ENCODE measurements around the gene ADAMTSL1.
"Not testable (repeated sequence)": the region's sequence is repeated elsewhere in the genome, so short reads cannot be mapped to it uniquely, and the experiment has no call there.

The ADAMTSL1 gene

DNA sequence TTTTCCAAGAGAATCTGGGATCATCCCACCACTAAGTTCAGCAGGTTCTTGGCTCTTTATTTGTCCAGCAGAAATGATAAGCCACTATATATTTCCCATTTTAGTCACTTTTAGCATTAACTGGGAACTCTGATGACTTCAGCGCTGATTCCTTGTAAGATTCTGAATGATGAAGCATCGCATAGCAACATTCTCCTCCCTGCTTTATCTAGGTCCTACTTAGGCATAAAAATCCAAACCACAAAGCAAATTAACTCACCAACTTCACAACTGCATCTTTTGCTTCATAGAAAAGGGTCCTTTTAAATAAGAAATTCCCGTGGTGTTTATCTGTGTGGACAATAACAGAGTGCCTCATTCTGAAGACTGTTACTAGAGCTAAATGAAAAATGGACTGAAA lies 355.1 kb downstream of the ADAMTSL1 start:
- no peak for DNase-seq

DNA sequence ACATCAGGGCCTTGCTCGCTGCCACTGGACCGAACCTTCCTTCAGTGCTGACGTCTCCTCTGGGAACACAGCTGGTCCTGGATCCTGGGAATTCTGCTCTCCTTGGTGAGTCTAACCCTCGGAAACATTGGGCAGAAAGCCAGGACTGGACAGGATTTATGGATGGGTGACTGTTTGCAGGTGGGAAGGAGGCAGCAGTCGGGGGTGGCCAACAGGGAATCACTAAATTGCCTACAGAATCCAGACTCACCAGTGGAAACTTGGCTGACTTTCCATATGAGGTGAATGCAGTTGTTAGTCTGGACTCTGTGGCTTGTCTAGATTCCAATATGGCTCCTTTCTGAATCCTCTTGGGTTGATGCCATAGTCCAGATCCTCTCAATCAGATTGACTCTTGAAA lies 355.9 kb downstream of the ADAMTSL1 start:
- no peak for DNase-seq

DNA sequence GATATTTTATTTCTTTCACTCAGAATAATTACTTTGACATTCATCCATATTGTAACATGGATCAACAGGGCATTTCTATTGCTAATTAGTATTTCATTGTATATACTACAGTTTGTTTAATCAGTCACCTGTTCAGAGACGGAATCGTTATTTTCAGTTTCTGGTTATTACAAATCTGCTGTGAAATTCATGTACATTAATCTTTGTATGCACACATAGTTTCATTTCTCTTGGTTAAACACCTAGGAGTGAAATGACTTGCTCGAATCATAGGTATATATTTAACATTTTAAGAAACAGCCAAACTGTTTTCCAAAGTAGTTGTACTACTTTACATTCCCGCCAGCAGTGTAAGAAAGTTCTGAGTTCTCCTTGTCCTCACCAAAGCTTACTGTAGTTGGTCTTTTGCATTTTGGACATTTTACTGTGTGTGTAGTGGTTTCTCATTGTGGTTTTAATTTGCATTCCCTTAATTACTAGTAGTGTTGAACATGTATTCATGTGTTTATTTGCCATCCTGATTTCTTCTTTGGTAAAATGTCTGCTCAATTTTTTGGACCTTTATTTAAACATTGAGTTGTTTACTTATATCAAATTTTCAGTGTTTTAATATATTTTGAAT lies 360.9 kb downstream of the ADAMTSL1 start:
- no peak for DNase-seq

DNA sequence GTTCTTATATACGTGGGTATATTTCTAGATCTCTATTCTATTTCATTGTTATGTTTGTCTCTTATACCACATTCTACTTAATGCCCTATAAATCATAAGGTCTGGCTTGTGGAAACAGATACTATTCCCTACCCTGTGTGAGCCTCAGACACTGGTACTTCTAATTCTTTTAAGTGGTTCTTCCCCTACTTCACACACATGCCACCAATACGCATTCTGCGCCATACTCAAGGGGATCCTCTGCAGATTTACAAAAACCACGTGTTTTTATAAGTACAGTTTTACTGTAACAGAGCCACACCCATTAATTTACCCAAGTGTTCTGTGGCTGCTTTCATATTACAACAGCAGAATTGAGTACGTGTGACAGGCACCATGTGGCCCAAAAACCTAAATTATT lies 363.4 kb downstream of the ADAMTSL1 start:
- no peak for DNase-seq

DNA sequence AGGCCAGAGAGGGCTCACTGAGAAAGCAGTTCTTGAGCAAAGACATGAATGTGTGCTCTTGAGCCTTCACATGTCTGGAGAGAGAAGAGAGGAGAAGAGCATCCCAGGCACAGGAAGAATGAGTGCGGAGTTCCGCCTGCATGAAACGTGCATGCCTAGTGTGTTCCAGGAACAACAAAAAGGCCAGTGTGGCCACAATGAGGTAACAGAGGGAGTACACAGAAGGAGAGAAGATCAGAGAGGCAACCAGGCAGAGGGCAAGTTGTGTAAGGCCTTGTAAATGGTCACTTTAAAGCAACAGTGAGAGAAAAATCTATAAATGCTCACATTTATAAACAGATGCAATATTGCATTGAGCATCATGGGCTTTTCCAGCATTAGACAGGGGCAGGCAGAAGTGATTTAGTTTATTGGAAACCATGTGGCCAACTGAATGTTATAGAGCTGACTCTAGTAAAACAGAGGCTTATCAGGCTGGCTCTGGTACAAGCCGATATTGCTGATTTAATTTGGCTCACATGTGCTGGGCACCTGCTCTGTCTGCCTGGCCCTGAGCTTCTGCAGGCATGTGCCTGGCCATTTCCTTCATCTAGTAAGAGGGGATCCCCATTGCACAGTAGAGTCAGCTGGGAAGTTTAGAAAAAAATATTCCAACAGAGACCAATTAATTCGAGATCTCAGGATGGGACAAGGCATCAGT lies 373.8 kb downstream of the ADAMTSL1 start:
- no peak for DNase-seq

DNA sequence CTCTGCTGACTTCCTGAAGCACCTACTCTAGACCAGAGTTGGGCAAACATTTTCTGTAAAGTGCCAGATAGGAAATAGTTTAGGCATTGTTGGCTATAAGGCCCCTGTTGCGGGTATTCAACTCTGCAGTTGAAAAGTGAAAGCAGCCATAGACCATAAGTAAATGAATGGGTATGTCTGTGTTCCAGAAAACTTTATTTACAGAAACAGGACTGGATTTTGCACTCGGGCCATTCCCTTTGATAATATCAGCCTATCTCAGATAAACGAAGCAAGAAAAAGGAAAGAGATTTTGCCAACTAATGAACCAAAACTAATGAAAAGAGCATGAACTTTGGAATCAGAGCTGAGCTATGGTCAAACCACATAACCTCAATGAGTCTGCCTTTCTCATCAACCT lies 374.7 kb downstream of the ADAMTSL1 start:
- no peak for DNase-seq

DNA sequence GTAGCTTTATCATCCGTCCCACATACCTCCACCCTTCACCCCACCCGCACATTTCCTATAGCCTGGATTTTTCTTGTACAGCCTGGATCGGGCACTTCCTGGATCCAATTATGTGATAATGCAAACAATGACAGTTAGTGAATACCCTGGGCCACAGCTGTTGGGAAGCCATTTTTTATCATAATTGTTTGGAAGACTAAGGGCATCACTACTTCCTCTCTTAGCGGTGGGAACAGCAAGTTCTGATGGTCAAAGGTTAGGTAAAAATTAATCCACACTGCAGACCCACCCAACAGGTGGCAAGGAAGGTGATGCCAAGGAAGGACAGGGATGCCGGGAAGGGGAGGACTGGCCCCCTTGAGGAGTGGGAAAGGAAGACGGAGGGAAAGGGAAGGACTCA lies 375.3 kb downstream of the ADAMTSL1 start:
- no peak for DNase-seq

DNA sequence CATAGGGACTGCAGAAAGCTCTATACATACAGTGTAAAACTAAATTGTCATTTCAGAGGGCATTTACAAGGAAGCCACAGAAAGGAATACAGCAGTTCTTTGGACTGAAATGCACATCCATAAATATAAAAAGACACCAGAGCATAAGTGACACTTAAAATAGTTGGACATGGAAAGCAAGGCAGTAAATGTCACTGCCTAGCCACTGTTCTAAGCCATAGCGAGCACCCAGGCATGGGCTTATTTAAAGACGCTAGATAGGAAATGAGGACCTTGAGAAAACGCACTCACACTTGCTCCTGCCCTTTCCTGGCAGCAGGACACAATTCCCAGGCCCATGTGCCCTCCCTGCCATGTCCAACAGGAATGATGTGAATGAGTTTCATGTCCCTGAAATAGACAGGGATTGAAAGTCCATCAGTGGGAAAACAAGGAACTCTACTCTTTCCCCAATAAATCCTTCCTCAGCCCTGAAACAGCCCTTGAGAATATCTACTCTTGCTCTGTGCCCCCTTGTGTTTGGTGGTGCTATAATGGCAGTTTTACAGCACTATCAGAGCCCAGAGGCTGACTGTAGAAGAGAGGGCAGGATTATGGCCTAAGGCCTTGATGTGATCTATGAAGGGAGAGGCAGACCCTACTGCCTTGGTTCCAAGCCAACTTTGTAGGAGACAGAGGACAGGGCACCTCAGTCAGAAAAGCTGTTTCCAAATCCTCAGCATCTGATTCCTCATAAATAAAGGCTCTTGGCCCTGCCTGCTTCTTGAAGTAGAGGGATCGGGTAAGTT lies 376.1 kb downstream of the ADAMTSL1 start:
- DNase-seq: no peak

DNA sequence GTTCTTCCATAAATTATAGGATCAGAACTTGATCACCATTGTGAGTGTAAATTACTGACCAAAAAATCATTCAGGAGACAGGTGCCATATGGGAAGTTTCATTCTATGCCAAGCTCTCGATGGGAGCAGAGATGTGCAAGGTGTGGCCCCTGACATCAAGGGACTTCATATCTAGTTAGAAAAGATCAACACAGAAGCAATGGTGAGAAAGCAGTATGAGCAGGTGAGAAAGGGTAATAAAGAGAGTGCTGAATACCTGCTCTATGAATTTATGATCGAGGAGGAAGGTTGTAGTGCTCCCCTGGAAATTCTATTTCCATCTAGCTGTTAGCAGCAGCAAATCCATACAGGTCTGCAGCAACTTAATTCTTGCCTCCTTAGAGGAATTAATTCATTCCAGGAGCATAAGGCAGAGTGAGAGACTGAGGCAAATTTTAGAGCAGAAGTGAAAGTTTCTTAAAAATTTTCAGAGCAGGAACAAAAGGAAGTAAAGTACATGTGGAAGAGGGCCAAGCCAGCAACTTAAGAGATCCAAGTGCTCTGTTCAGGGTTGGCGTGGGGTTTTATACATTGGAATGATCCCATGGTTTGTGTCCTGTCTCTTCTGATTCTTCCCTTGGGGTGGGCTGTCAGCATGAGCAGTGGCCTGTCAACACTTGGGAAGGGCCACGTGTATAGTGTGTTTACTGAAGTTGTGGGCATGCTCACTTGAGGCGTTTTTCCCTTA lies 377.3 kb downstream of the ADAMTSL1 start:
- no peak for DNase-seq

DNA sequence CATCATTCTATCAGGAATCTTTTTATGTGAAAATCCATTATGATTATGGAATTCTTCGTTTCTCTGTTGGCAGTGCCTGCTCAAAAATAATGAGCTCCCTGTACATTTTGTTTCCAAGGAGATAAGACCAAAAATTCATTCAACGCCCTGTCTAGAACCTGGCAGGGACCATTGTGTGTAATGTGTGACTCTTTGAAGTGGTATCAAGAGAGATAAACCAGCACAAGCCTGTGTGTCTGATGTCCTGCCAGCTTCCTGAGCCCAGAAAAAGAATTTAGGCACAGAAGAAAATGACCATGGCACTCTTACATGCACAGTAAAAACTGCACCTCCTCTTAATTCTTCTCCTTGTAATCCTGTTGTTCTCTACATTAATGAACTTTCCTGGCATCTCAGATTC lies 381.7 kb downstream of the ADAMTSL1 start:
- no peak for DNase-seq

DNA sequence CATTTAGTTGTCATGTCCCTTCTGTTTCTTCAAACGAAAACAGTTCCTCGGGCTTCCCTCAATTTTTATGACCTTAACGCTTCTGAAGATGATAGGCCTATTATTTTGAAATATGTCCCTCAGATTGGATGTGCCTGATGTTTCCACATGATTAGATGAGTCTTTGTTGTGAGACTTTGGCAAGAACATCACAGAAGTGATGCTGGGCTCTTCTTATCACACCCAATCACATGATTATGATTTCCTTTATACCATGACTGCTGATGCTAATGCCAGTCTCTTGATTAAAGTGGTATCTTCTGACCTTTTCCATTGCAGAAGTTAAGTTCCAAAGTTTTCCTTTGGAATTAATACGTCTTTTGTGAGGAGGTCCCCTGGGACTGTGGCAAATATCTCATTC lies 383.4 kb downstream of the ADAMTSL1 start:
- DNase-seq: no peak

DNA sequence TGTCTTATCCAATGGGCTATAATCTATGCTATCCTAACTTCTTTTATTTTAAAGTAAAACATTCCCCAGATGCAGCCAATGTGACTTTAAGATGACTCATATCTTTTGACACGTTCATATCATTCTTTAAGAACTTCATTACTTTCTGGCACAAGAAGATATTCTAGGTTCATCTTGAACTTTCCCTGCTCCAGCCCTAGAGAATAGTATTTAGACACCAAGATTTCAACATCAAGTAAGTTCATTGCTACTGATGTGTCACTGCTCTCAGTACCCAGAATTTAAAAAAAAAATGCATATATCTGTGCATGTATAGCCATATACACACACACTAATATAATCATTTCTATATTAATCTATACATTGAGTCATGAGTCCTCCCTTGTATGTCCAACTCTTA lies 383.8 kb downstream of the ADAMTSL1 start:
- DNase-seq: no peak

DNA sequence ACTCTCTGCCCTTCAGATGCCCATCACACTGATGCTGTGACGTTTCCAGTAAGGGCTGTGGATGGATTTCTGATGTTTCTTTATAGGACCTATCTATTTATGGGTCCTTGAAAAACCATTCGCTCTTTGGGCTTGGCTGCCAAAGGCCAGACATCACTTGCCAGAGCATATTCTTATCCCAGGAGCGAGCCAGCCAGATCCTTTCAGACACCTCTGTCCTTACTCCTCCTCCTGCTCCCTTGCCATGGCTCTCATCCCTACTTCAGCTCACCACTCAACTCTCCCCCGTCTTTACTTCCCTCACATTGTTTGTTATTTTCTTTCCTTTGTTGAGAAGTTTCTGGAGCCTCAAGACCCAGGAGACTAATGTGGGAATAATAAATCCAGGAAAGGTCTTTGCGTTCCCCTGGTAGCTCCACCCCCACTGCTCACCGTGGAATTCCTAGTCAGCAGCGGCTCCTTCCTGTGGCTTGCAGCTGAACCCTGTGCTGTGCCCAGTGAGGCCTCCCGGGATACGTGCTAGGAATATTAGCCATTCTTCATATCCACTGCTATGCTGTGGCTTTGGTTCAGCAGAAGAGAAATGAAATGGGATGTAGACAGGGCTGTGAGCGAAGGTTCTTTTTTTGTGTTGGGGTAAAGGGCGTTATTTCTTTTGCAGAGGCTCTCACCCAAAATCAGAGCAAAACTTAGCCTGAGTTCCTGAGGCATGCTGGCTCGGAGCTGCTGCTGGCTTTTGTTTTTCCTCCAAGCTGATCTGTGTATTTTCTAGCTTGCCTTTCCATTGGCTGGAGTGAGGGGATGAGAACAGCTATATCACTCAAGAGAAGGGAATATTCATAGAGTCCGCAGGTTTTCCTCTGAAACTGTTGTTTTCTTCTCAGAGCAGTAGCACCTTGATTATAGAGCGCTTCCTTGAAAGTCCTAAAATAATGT lies 387.9 kb downstream of the ADAMTSL1 start:
- no peak for DNase-seq

DNA sequence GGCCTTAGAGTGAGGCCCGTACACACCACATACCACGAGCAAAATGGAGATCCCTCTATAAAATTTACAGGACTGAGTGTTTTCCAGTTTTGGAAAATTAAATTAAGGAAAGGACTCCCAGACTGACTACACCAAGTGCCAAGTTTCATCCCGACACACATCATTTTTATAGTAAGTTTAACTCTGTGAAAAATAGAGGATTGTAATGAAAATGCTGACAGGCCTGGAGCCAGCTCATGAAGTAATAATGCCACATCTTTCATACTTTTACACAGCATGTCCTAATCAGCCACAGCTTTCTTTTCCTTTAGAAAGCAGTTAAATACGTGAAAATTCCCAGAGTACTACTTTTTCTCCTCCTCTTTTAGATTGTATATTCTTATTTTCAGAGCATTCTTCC lies 389.8 kb downstream of the ADAMTSL1 start:
- DNase-seq: no peak

DNA sequence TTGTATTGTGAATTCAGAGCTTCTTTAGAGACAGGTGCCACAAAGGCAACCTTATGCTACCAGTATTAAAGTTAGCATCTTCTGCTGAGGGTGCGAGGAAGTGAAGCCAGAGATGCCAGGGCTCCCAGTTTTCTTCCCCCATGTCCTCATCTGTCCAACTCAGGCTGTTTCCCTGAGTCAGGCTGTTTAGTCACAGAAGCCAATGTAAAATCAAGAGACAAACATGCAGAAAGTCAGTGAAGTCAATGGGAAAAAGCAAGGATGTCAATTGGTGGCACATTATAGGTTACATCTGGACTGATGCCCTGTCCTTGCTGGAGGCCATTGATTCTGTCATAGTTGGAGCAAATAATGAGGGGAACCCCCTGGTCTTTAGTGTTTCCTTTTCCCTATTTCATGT lies 390.6 kb downstream of the ADAMTSL1 start:
- no peak for DNase-seq

DNA sequence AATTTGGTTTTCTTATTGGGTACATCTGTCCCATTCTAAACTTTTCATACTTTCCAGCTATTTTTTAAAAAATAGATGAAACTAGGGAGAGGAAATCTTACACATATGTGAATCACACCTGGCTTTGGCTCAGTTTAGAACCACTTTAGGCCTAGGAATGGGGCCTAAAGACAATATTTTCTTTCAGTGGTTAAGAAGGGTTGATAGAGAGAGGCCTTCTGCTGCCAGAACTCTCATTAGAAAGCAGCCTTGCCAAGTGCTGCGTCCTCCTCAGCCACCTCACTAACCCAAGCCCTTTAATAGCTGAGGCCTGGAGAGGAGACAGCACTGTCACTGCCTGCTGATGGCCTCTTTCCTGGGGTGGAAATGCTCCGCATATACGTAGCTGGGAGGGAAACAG lies 391.6 kb downstream of the ADAMTSL1 start:
- DNase-seq: no peak

DNA sequence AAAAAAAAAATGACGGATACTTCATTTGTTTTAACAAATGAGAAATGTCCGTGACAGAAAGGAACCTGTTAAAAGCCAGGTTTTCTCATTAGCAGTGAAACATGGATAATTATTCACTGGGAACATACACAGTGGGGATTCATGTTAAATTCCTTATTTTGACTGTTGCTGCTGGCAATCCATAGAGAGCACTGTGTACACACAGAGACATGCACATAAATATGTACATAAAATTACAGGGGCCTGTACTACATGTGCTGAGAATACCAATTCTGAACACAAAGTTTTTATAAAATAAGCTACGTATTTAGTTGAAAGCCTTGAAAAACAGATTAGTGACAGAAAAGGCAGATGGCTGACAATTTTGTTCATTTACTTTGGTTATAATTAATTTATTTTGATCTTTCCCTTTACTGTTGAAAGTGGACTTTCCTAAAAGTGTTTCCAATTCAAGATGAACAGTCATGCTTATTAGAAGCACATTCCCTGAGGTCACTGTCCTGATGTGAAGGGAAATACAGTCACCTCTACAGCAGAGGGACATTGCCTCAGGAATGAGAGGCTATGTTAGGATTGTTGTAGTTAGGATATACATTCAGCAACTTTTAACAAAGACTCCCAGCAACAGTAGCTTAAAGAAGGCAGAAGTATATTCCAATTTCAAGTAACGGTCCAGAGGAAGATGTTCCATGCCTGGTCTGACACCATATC lies 392.3 kb downstream of the ADAMTSL1 start:
- DNase-seq: no peak

DNA sequence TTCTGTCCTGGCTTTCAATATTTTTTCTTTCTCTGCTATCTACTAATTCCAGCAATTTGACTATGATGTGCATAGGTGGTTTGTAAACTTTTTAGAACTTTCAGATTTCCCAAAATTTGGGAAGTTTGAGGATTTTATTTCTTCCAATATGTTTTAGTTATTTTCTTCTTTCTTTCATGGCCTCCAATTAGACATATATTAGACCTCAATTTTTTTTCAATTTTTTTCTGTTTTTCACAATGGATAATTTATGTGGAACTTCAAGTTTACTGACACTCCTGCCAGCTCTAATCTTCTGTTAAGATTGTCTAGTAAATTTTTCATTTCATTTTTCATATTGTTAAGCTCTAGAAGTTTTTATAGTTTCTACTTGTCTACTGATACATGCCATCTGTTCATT lies 395.8 kb downstream of the ADAMTSL1 start:
- DNase-seq: no peak

DNA sequence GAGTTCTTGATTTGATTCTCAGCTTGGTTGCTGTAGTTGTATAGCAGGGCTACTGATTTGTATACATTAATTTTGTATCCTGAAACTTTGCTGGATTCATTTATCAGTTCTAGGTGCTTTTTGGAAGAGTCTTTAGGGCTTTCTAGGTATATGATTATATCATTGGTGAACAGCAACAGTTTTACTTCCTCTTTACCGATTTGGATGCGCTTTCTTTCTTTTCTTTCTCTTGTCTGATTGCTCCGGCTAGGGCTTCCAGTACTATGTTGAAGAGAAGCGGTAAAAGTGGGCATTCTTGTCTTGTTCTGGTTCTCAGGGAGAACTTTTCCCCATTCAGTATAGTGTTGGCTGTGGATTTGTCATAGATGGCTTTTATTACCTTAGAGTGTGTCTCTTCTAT lies 400.1 kb downstream of the ADAMTSL1 start:
- DNase-seq: no peak

DNA sequence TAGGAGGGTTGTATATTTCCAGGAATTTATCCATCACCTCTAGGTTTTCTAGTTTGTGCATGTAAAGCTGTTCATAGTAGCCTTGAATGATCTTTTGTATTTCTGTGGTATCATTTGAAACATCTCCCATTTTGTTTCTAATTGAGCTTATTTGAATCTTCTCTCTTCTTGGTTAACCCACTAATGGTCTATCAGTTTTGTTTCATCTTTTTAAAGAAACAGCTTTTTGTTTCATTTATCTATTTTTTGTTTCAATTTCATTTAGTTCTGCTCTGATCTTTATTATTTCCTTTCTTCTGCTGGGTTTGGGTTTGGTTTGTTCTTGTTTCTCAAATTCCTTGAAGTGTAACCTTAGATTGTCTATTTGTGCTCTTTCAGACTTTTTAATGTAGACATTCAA lies 401.0 kb downstream of the ADAMTSL1 start:
- DNase-seq: not testable (repeated sequence)

DNA sequence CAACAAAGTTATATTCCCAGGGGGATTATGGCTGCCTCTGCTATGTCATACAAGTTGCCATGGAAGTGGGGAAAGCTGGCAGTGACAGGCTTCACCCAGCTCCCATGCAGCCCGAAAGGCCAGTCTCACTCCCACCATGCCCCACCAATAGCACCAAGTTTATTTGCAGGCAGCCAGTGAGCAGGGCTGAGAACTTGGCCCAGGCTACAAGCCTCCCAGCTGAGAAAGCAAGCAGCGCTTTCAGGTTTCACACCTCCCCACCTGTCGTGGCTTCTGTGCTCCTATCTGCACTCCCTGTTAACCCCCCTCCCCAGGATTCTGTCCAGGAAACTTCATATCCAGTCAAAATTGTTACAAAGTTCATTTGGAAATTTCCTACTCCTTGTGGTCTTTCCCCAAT lies 404.0 kb downstream of the ADAMTSL1 start:
- DNase-seq: no peak

DNA sequence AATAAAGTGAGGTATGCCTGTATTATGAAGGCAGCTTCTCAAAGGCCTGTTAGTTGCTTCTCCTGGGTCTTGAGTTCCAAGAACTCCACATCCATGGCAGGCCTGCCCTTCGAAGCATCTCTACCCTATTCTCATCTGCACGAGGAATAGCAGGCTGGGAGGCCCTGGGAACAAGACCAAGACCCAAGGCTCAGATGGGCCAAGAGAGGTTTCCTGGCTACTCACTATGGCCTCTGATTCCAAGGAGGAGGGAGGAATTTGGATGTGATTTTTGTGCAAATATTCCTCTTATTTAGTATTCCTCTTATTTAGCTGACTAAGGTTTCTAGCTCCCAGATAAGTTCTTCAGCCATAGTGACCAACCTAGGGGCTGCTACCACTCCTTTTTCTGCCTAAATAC lies 407.8 kb downstream of the ADAMTSL1 start:
- DNase-seq: no peak

Measured in KG1 (cell line).